Rectal smooth muscle tissue (tissue), 1 donor: ENCODE measurements around the gene TUBG2.

Experiments
- H3K27ac ChIP-seq: one replicate; pipeline ENCODE4 v1.7.0; 2013; ENCODE audit warnings: low read depth, low read length, inconsistent platforms
- H3K27me3 ChIP-seq: one replicate; pipeline ENCODE4 v1.7.0; 2013; ENCODE audit warnings: low read length; ENCODE audit not compliant: control insufficient read depth, insufficient read depth
- H3K36me3 ChIP-seq: one replicate; pipeline ENCODE4 v1.7.0; 2013; ENCODE audit warnings: low read length; ENCODE audit not compliant: control insufficient read depth, insufficient read depth
- H3K4me1 ChIP-seq: one replicate; pipeline ENCODE4 v1.7.0; 2013; ENCODE audit warnings: low read length; ENCODE audit not compliant: control insufficient read depth, insufficient read depth
- H3K4me3 ChIP-seq: one replicate; pipeline ENCODE4 v1.7.0; 2013; ENCODE audit warnings: low read length
- H3K9ac ChIP-seq: one replicate; pipeline ENCODE4 v1.7.0; 2013; ENCODE audit warnings: low read length

Gene TUBG2

GRCh38 chr17:42675348-42675964, 16.4 kb downstream of the TUBG2 start:
- peaks cover 16% of the 10 kb centered on the region for H3K36me3 ChIP-seq
- no peaks in the 10 kb centered on the region for H3K27me3 ChIP-seq
- peak overlapping the region; percentile 93 for H3K9ac ChIP-seq
- H3K27ac ChIP-seq: peak overlapping the region; percentile 77
- peak overlapping the region; percentile 98 for H3K4me3 ChIP-seq
- peaks cover 24% of the 10 kb centered on the region for H3K4me1 ChIP-seq

DNA sequence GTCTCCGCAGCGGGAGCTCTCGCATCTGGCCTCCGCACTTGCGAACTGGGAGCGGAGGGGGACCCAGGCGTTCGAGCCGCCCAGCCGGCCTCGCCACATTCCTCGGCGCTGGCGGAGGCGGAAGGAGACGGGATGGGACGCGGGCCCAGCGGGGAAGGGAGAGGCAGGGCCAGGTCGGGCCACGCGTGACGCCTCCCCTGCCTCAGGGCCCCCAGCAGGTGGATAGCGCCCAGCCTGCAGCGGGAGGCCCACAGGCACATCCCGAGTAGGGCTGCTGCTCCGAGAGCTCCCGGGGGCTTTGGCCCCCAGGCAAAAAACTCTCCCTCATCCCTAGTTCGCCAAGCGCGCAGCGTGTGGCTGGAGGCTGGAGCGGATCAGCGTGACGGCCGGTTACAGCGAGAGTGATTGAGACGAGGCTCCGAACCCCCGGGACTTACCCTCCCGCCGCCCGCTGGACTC, 16.9 kb downstream of the TUBG2 start:
- H3K9ac ChIP-seq: peak overlapping the region; percentile 93
- H3K27ac ChIP-seq: peak overlapping the region; percentile 77
- no peaks in the 10 kb centered on the region for H3K27me3 ChIP-seq
- H3K36me3 ChIP-seq: peaks cover 12% of the 10 kb centered on the region
- H3K4me1 ChIP-seq: peaks cover 25% of the 10 kb centered on the region
- H3K4me3 ChIP-seq: peak overlapping the region; percentile 98

GRCh38 chr17:42676424-42677011, 17.4 kb downstream of the TUBG2 start, which contains the start of gene PLEKHH3:
TSS of gene PLEKHH3 (minus strand) at chr17:42676994. CDS start at chr17:42676563, 431 bp downstream.
- Histone ChIP-seq H3K4me1 (peaks cover 25% of the 10 kb centered on the region), H3K9ac (peak within 1 kb of the TSS; percentile 93), H3K36me3 (peaks cover 11% of the 10 kb centered on the region), H3K27ac (peak within 1 kb of the TSS; percentile 93), H3K4me3 (peak within 1 kb of the TSS; percentile 98), H3K27me3 (no peaks in the 10 kb centered on the region)

- peak overlapping the region; percentile 25 for H3K9ac ChIP-seq
- H3K4me3 ChIP-seq: peak overlapping the region; percentile 98
- peaks cover 5% of the 10 kb centered on the region for H3K36me3 ChIP-seq
- H3K27me3 ChIP-seq: no peaks in the 10 kb centered on the region
- H3K27ac ChIP-seq: peak overlapping the region; percentile 93
- peaks cover 26% of the 10 kb centered on the region for H3K4me1 ChIP-seq
These were observed 18.2 kb downstream of the TUBG2 start for GRCh38 chr17:42677012-42677857.

GRCh38 chr17:42677921-42678781, 19.1 kb downstream of the TUBG2 start:
- H3K4me3 ChIP-seq: peak overlapping the region; percentile 77
- peak overlapping the region; percentile 25 for H3K9ac ChIP-seq
- no peaks in the 10 kb centered on the region for H3K27me3 ChIP-seq
- H3K36me3 ChIP-seq: peaks cover 2% of the 10 kb centered on the region
- H3K4me1 ChIP-seq: peaks cover 29% of the 10 kb centered on the region
- peak overlapping the region; percentile 93 for H3K27ac ChIP-seq

DNA sequence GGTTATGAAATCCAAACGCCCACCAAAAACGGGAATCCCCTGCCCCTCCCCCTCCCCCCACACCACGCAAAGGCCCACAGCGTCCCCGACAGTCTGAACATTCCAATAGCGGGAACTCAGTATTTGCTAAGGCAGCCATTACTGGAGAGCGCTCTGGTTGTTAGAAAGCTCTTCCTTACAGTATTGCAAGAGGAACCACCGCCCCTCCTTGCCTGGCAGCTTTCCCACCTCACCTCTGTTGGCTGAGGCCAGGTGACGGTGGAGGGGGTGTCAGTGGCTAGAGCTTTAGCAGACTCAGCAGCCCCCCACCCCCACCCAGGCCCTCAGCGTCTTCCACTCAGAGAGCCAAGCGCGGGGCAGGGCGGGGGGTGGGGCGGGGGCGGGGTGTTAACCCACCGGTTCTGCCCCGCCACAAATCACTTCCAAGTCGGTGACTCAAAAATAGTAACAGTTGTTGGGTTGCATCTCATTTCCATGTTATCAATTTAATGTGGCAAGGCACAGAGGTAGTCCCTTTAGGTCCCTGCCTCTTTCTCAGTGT, 19.9 kb downstream of the TUBG2 start:
- Histone ChIP-seq H3K36me3 (no peaks in the 10 kb centered on the region), H3K27ac (peak overlapping the region; percentile 93), H3K4me1 (peaks cover 30% of the 10 kb centered on the region), H3K27me3 (no peaks in the 10 kb centered on the region), H3K4me3 (peak overlapping the region; percentile 67), H3K9ac (no peak overlapping the region)

DNA sequence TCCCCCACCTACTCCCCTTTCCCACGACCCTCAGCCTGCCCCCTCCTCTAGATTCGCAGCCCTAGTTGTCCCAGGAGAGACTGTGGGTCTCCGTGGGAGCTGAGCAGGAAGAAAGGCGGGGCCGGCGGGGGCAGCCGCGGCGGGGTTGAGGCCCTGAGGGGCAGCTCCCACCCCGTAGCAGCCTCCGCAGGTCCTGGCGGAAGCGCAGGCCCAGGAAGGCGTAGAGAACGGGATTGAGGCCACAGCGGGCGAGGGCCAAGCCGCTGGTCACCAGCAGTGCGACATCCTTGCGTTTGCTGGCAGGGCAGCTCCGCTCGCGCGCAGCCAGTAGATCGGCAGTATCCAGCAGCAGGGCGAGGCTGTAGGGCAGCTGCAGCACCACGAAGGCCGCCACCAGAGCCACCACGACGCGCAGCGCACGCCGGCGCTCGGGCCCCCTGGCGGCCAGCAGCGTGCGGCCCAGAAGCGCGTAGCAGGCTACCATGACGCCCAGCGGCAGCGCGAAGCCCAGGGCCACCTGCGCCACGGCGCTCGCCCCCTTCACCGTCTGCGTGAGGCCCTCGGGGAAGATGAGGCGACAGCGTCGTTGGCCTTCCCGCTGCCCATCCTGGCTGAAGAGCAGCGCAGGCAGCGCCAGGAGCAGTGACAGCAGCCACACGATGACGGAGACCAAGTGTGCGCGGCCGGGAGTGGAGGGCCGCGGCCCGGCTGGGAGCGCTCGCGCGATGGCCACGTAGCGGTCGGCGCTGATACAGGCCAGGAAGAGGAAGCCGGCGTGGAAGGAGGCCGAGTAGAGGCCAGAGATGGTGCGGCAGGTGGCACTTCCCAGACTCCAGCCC, 20.6 kb downstream of the TUBG2 start:
- no peaks in the 10 kb centered on the region for H3K27me3 ChIP-seq
- peak overlapping the region; percentile 68 for H3K9ac ChIP-seq
- H3K4me3 ChIP-seq: peak overlapping the region; percentile 67
- H3K36me3 ChIP-seq: no peaks in the 10 kb centered on the region
- peaks cover 24% of the 10 kb centered on the region for H3K4me1 ChIP-seq
- H3K27ac ChIP-seq: peak overlapping the region; percentile 93

DNA sequence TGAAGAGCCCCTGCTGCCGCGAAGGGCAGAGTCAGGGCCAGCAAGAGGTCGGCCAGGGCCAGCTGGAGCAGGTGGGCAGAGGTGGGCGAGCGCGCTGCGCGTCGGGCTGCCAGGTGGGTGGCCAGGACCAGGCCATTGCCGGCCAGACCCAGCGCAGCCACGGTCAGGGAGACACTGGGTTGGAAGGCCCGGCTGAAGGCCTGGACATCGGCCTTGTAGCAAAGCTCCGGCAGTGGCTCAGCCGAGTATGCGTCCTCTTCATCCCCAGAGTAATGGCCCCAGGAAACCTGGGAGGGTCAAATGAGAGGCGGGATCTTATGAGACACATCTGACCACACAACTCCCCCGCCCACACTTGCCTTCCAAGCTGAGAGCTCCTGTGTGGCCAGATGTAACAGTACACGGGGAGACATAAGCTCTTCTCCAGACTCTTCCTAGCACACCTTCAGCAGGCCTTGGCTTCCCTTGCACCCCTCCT, 21.3 kb downstream of the TUBG2 start:
- no peaks in the 10 kb centered on the region for H3K27me3 ChIP-seq
- peak overlapping the region; percentile 68 for H3K9ac ChIP-seq
- H3K36me3 ChIP-seq: no peaks in the 10 kb centered on the region
- peak overlapping the region; percentile 67 for H3K4me3 ChIP-seq
- peaks cover 23% of the 10 kb centered on the region for H3K4me1 ChIP-seq
- peak overlapping the region; percentile 93 for H3K27ac ChIP-seq

- H3K27me3 ChIP-seq: no peaks in the 10 kb centered on the region
- H3K36me3 ChIP-seq: no peaks in the 10 kb centered on the region
- peak within 1 kb of the TSS; percentile 38 for H3K9ac ChIP-seq
- peaks cover 23% of the 10 kb centered on the region for H3K4me1 ChIP-seq
- peak within 1 kb of the TSS; percentile 70 for H3K4me3 ChIP-seq
- H3K27ac ChIP-seq: peak within 1 kb of the TSS; percentile 77
These were observed 23.1 kb downstream of the TUBG2 start, which contains the start of gene CNTNAP1 for GRCh38 chr17:42681976-42682721. TSS of gene CNTNAP1 (plus strand) at chr17:42682531. CDS start at chr17:42682830, 299 bp downstream.

- Histone ChIP-seq H3K4me3 (peak overlapping the region; percentile 70), H3K36me3 (no peaks in the 10 kb centered on the region), H3K27me3 (no peaks in the 10 kb centered on the region), H3K27ac (peak overlapping the region; percentile 77), H3K9ac (peak overlapping the region; percentile 38), H3K4me1 (peaks cover 21% of the 10 kb centered on the region)
These were observed 23.8 kb downstream of the TUBG2 start for GRCh38 chr17:42682722-42683403.
